ENCODE data around the gene CALY.
A peak's percentile ranks its signal among the peaks of the same experiment; 100 is the strongest.
"Not testable (repeated sequence)": the region's sequence is repeated elsewhere in the genome, so short reads cannot be mapped to it uniquely, and the experiment has no call there.

CALY gene

GRCh38 chr10:133327651-133328357, 8.9 kb downstream of the CALY start:
- DNase-seq = no peak

- no peak for DNase-seq
Observed at GRCh38 chr10:133326745-133327650, 9.7 kb downstream of the CALY start.

- no peak for DNase-seq
Observed at GRCh38 chr10:133326223-133326551, 10.5 kb downstream of the CALY start.

- no peak for DNase-seq
Observed at GRCh38 chr10:133325440-133326222, 11.1 kb downstream of the CALY start.

- no peak for DNase-seq
Observed at GRCh38 chr10:133324857-133325260, 11.8 kb downstream of the CALY start.

GRCh38 chr10:133324198-133324792, 12.4 kb downstream of the CALY start:
- no peak for DNase-seq

GRCh38 chr10:133322064-133322709, 14.5 kb downstream of the CALY start:
- DNase-seq = not testable (repeated sequence)

GRCh38 chr10:133320852-133321422, 15.8 kb downstream of the CALY start:
- not testable (repeated sequence) for DNase-seq

- no peak for DNase-seq
Observed at GRCh38 chr10:133318494-133319127, 18.1 kb downstream of the CALY start.

- DNase-seq = no peak
Observed at GRCh38 chr10:133316732-133317131, 20.0 kb downstream of the CALY start.

GRCh38 chr10:133316266-133316665, 20.4 kb downstream of the CALY start:
- DNase-seq = no peak

GRCh38 chr10:133315847-133316246, 20.8 kb downstream of the CALY start:
- DNase-seq = no peak

GRCh38 chr10:133314911-133315310, 21.8 kb downstream of the CALY start:
- no peak for DNase-seq

- DNase-seq = no peak
Observed at GRCh38 chr10:133313192-133313591, 23.5 kb downstream of the CALY start.

- no peak for DNase-seq
Observed at GRCh38 chr10:133312769-133313145, 23.9 kb downstream of the CALY start.

GRCh38 chr10:133312016-133312768, 24.5 kb downstream of the CALY start:
- no peak for DNase-seq

GRCh38 chr10:133311570-133311969, 25.1 kb downstream of the CALY start:
- no peak for DNase-seq

GRCh38 chr10:133310789-133311188, 25.9 kb downstream of the CALY start:
- DNase-seq = no peak

GRCh38 chr10:133310399-133310755, 26.3 kb downstream of the CALY start:
- no peak for DNase-seq

GRCh38 chr10:133309720-133310398, 26.8 kb downstream of the CALY start:
- DNase-seq = peak; percentile 23

All from NCI-H2081 treated with DMSO at 0.1 percent for 48 hours (cell line).